Suppressor macrophage treated with lipopolysaccharide for 1 hour (primary cell): Measurements from ENCODE around the gene RNGTT.
"Not testable (repeated sequence)": the region's sequence is repeated elsewhere in the genome, so short reads cannot be mapped to it uniquely, and the experiment has no call there.

Experiments
- DNase-seq, 3 donors: peaks; one replicate each; pipeline ENCODE4 v3.0.0-alpha.2; 2020 to 2022

The RNGTT gene

GRCh38 chr6:88963139-88964090 is at the start of gene RNGTT:
Gene RNGTT, minus strand, starts transcription at chr6:88963618. Its CDS starts 209 bp downstream, at chr6:88963409.
- peak; percentile 98 to 100 (median 99) for DNase-seq

- no peak for DNase-seq
Observed at GRCh38 chr6:89011436-89011835, 48.0 kb upstream of the RNGTT start.

DNA sequence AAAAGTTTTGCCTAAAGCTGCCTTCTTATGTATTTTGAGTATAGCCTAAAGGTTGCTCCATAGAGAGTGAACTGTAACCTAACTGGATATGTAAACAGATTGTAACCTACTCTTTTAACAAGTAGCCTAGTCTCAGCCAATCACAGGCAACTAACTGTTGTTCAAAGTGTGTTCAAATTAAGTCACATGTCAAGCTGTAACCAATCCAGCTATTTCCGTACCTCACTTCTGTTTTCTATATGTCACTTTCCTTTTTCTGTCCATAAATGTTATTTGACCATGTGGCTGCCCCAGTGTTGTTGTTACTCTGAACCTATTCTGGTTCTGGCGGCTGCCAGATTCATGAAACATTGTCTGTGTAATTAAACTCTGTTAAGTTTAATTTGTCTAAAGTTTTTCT is 47.4 kb upstream of the RNGTT start:
- DNase-seq, result peak in 2 of 3 donors; percentile 52 to 55

GRCh38 chr6:89009624-89010059 is 46.2 kb upstream of the RNGTT start:
- peak; percentile 81 to 94 (median 89) for DNase-seq

GRCh38 chr6:89008815-89009374 is 45.5 kb upstream of the RNGTT start:
- DNase-seq, result no peak

DNA sequence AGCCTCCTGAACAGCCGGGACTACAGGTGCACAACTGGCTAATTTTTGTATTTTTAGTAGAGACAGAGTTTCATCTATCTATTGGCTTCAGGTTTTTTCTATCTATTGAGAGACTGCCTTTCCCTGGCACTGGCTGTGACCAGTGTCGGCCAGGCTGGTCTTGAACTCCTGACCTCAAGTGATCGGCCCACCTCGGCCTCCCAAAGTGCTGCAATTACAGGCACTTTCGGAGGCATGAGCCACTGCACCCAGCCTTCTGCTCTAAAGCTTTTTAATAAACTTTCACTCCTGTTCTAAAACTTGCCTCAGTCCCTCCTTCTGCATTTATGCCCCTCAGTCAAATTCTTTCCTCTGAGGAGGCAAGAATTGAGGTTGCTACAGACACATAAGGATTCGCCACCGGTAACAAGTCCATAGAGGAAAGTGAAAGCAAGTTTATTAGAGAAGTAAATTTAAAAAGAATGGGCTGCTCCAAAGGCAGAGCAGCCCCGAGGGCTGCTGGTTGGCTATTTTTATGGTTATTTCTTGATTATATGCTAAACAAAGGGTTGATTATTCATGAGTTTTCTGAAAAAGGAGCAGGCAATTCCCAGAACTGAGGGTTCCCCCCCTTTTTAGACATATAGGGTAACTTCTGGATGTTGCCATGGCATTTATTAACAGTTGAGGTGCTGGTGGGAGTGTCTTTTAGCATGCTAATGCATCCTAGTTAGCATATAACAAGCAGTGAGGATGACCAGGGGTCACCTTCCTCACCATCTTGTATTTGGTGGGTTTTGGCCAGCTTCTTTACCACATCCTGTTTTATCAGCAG is 44.8 kb upstream of the RNGTT start:
- DNase-seq, result peak in 1 of 3 donors; percentile 62

DNA sequence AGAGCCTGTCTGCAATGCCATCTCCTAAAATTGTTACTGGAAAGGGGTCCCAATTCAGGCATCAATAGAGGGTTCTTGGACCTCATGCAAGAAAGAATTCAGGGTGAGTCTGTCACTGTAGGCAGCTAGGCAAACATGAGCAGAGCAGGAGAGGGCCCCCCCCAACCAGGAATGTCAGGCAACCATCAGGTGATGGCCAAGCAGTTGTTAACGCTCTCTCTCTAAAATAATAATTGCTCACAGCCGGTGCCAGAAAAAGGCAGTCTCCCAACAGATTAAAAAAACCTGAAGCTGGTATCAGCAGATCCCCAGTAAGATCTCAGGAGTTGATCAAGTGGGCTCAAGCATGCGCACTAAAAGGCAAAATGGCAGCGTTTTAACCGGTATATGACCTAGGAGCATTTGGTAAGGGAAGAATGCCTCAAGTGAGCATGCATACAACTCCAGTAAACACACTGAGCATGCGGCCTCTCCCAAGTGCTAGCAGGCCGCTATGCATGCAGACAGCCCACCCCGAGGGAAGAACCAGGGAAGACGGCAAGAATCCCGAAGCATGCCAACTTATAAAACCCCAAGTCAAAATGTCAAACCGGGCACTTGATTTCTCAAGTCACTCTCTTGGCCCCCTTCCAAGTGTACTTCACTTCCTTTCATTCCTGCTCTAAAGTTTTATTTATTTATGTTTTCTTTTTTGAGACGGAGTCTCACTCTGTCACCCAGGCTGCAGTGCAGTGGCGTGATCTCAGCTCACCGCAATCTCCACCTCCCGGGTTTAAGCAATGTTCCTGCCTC is 44.0 kb upstream of the RNGTT start:
- peak; percentile 48 to 54 (median 49) for DNase-seq

- no peak for DNase-seq
Observed at GRCh38 chr6:89002523-89002922, 39.1 kb upstream of the RNGTT start.

GRCh38 chr6:88997327-88997726 is 33.9 kb upstream of the RNGTT start:
- DNase-seq, result no peak

DNA sequence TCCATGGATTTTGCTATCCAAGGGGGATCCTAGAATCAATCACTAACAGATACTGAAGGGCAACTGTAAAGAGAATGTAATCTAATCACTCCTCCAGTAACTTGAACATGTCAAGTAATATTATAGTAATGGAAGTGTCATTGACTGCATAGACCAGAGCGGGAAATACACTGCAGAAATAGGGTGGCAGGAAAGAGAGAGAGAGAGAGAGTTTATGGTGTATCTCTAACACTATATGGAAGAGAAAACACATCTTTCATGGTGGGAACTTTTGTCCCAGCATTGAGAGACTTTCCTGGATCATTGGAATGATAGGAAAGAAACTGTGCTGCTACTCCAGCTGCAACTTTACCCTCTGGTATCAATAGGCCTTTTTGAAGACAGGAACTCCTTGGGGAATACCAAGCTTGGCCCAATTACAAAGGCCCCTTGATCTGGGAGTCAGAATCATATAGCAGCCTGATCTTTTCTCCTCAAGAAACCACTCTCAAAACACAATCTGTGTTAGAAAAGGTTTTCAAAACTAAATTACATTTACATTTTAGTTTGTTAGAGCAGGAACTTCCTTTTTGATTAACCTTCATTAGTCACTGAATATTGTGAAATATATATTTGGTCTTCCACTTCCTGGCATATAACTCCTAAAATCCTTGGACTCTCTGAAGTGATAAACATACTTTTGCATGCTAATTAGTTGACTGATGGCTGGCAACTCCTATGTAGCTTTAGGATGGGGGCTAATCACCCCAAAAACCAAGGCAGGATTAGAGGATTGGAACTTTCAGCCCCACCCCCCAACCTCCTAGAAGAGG is 29.5 kb upstream of the RNGTT start:
- peak in 2 of 3 donors; percentile 57 to 67 for DNase-seq

DNA sequence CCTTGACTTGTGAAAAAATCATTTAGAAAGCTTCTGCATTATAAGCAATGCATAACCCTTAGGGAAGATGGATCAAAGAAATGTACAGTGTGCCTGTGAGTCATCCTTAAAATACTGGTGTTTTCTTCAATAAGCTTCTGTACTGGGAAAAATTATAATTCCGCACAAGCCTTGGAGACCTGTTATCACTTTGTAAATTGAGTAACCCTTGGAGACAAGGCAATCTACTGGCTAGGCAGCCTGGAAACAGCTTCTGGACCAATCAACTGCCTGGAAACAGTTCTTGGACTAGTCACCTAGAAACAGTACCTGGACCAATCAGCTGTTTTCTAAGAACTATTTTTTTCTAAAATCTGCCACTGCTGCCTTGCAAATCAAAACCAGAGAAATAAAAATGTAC is 25.8 kb upstream of the RNGTT start:
- no peak for DNase-seq

GRCh38 chr6:88987922-88988321 is 24.5 kb upstream of the RNGTT start:
- no peak for DNase-seq

GRCh38 chr6:88985901-88986300 is 22.5 kb upstream of the RNGTT start:
- no peak for DNase-seq

DNA sequence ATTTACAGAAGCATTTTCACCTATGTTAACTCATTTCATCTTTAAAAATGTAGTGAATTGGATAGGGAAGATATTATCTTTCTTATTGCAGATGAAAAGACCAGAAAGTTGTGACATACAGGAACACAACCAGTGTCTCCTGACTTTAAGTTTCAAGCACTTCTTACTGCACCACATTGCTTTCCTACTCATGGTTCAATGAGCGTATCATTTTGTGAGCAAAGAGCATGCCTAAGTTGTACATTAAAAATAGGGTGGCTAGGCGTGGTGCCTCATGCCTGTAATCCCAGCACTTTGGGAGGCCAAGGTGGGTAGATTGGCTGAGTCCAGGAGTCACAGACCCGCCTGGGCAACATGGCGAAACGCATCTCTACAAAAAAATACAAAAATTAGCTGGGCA is 21.2 kb upstream of the RNGTT start:
- DNase-seq, result no peak

DNA sequence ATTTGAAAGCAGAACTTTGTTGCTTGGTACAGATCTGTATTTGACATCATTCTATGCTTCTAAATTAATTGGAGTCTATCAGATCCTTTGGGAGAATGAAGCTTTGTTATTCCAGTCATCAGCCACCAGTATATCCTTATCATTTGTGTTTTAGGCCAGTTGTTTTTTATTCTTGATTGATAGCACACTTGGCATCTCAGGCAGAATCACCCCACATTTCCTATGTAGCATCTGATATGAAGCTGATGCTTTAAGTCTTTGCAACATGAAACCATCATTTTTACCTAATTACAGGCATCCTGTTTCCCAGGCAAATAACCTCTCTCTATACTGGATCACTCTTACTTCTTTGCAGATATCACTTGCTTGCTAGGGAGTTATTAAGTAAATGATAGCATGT is 20.7 kb upstream of the RNGTT start:
- DNase-seq, result no peak

DNA sequence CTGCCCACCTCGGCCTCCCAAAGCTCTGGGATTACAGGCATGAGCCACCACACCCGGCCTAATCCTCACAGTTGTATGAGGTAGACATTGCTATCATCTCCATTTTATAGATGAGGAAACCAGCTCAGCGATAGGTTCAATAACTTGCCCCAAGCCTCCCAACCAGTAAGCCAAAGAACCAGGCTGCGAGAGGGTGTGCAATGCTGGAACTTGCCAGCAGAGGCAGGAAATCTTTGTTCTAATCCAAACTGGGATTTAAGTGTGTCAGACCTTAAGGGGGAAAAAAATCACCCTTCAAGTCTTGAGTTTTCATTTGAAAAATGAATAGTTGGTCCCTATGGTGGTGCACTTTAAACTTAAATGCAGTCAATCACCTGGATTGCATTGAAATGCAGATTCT is 20.1 kb upstream of the RNGTT start:
- DNase-seq, result peak; percentile 63 to 72 (median 70)

- DNase-seq, result not testable (repeated sequence)
Observed at GRCh38 chr6:88983129-88983528, 19.7 kb upstream of the RNGTT start.

DNA sequence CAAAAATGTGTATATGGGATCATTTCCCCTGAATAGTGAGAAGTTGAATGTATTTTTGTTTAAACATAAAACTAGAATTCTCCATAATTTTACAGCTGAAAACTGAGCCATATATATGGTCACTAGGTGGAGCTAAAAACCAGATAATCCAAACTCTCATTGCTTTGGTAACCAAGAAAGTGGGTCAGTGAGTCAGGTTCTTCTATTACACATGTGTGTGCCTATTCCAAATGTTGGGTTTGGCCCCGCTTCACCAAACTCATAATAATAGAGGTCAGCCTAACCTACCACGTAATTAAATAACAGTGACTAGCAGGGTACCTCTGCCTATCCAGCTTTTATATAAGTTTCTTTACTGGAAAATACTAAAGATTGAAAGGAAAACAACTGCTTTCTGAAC is 19.3 kb upstream of the RNGTT start:
- DNase-seq, result peak; percentile 77 to 91 (median 90)

DNA sequence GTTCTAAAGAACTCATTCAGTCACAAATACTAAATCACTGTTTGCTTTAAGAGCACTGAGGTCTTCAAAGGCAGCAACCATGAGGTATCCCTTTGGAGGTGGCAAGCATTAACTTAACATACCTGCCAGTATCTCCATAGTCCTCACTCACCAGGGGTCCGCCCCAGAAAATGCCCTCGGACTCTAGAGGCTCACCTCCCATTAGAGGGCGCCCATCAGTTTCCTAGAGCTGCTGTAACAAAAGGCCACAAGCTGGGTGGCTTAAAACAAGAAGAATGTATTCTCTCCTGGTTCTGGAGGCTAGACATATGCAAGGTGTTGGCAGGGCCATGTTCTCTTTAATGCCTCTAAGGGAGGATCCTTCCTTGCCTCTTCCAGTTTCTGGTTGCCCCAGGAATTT is 12.0 kb upstream of the RNGTT start:
- no peak for DNase-seq

DNA sequence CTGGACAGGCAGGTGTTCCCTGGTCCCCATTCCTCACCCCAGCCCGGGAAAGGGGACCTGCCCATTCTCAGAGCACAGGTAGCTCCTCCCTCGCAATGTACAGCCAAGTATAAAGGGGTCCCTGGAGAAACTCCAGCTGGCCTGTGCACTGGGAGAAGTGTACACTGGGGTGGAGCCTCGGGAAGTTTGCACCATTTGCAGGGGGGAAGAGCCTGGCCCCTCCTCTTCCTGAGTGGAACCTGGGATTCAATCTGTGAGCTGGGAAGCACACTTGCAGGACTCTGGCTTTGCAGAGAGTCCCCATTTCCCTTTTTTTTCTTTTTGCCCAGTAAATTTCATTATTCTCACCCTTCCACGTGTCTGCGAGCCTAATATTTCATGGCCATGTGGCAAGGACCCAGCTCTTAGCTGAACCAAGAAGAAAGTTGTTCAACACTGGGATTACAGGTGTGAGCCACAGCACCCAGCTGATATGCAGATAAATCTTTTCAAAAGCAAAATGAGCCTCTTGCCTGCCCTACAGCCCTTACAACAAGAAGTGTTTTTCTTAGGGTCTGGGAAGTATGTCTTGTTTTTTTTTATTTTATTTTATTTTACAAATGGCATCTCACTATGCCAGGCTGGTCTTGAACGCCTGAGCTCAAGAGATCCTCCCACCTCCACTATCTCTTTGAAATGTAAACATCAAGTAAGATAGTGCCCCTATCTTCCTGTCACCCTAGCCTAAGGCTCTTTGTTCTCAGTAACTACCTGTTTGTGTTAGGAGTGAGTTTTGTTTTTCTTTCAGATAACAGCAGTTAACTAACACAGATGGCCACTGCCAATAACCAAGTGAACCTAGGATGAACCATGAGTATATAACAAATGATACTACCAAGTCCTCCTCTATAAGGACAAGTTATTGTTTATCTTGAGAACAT is 9.3 kb upstream of the RNGTT start:
- no peak for DNase-seq
